ENCODE data around the gene GTPBP6.
"Not testable (repeated sequence)": the region's sequence is repeated elsewhere in the genome, so short reads cannot be mapped to it uniquely, and the experiment has no call there.

GTPBP6 gene

GRCh38 chrX:287670-288069, 30.9 kb downstream of the GTPBP6 start:
- no peak for DNase-seq

DNA sequence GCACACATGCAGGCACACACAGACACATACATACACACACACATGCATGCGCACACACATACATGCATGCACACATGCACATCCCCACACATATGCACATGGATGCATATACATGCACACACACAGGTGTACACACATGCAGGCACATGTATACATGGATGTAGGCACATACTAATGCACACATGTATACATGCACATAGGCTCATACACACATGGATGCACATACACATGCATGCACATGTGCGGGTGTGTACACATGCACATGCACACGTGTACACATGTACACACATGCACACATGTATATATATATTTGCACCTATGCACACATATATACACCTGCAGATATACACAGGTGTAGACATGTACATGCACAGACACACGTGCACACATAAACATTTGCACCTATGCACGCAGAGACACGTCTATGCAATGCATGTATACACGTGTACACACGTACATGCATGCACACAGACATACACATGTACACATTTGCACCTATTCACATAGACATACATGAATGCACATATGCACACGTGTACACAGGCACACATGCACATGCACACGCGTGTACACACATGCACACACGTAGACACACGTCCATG, 33.4 kb downstream of the GTPBP6 start:
- no peak for DNase-seq

DNA sequence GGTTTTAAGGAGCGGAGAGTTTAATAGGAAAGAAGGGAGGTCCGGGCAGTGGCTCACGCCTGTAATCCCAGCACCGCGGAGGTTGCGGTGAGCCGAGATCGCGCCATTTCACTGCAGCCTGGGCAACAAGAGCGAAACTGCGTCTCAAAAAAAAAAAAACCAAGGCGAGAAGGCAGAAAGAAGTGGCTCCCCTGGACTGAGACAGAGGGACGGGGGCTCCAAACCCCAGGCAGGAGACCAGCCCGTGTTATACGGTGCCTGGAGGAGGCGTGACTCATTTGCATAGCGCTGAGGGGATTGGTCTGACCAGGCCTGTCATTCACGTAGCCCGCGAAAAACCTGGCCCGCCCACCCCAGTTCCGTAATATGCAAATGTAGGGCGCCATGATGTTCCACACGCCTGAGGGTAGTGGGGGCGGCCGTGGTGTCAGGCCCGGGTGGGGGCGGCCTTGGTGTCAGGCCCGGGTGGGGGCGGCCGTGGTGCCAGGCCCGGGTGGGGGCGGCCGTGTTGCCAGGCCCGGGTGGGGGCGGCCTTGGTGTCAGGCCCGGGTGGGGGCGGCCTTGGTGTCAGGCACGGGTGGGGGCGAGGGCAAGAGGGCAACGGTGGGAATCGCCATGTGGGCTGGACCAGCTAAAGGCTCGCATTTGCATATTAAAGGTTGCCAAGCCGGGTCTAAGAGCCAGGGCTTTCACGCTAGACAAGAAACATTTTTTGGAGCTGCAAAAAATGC, 35.3 kb downstream of the GTPBP6 start:
- DNase-seq, result peak; percentile 83

DNA sequence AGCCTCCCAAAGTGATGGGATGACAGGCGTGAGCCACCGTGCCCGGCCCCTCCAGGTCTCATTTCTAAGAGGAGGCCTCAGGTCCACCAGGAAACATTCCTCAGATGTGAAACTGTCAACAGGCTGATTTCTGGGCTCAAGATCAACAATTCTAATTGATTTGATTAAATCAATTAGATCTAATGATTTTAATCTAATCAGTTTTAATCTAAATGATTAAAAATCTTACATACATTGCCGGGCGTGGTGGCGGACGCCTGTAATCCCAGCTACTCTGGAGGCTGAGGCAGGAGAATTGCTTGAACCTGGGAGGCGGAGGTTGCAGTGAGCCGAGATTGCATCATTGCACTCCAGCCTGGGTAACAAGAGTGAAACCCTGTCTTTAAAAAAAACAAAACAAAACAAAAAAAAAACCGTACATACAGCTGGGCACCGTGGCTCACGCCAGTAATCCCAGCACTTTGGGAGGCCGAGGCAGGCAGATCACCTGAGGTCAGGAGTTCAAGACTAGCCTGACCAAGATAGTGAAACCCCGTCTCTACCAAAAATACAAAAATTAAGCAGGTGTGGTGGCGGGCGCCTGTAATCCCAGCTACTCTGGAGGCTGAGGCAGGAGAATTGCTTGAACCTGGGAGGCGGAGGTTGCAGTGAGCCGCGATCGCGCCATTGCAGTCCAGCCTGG, 36.5 kb downstream of the GTPBP6 start:
- not testable (repeated sequence) for DNase-seq

GRCh38 chrX:281166-281999, 37.2 kb downstream of the GTPBP6 start, which contains the start of gene PLCXD1:
TSS of gene PLCXD1 (plus strand) at chrX:281381. CDS start at chrX:284188, 2,807 bp downstream.
- peak; percentile 20 for DNase-seq

GRCh38 chrX:280722-281121, 37.9 kb downstream of the GTPBP6 start:
- DNase-seq, result not testable (repeated sequence)

GRCh38 chrX:279757-280604, 38.6 kb downstream of the GTPBP6 start:
- DNase-seq, result not testable (repeated sequence)

GRCh38 chrX:276581-277201, 41.9 kb downstream of the GTPBP6 start:
- no peak for DNase-seq

DNA sequence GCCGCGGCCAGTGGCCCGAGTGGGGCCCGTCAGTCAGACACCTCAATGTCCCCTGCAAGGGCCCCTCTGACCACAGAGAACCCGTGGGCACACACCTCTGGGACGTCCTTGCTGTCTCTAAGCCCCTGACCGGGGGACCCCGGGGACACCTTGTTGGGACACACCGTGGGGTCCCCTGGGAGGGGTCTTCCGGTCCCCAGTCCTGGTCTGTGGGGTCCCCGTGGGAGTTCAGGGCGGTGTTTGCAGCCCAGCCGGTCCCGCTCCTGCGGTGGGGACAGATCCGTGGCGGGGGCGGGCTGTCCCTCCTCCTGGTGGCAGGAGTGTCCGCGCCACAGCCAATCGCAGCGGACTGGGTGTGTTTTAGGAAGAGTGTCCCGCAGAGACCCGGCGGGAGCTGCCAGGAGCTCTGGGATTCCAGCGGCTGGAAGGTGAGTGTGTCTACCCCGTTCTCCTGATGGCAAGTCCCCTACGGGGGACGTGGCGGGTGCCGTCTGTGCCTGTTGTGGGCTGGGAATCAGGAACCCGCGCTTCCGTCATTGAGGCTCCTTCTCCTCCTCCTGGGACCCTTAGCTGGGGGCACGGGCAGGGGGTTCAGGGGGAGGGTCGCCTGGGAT, 42.5 kb downstream of the GTPBP6 start:
- peak; percentile 47 for DNase-seq

- DNase-seq, result peak; percentile 27
These were observed 43.1 kb downstream of the GTPBP6 start for GRCh38 chrX:275476-275966.

- DNase-seq, result peak; percentile 17
These were observed 43.6 kb downstream of the GTPBP6 start for GRCh38 chrX:274904-275475.

GRCh38 chrX:270848-271367, 47.7 kb downstream of the GTPBP6 start:
- DNase-seq, result no peak

DNA sequence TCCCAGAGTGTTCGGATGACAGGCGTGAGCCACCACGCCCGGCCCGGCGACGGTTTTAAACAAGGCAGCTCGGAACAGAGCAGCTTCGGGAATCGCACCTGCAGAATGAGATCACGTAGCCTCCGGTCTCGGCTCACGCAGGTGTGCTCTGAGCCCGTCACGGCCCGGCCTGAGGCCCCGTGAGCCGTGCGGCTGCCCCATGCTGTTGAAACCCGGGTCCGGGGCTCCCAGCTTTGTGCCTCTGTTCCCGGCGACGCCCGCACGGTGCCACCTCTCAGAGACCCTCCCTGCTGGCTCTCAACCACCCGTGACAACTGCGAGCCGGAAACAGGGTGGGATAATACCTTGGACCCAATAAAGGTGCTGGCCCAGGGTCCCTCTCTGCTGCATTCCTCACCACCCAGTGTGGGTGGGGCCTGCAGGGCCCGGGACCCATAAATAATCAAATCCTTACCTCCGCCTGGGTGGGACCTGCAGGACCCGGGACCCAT, 50.8 kb downstream of the GTPBP6 start:
- no peak for DNase-seq

- no peak for DNase-seq
These were observed 53.1 kb downstream of the GTPBP6 start for GRCh38 chrX:265502-265901.

- DNase-seq, result no peak
These were observed 53.8 kb downstream of the GTPBP6 start for GRCh38 chrX:264634-265455.

DNA sequence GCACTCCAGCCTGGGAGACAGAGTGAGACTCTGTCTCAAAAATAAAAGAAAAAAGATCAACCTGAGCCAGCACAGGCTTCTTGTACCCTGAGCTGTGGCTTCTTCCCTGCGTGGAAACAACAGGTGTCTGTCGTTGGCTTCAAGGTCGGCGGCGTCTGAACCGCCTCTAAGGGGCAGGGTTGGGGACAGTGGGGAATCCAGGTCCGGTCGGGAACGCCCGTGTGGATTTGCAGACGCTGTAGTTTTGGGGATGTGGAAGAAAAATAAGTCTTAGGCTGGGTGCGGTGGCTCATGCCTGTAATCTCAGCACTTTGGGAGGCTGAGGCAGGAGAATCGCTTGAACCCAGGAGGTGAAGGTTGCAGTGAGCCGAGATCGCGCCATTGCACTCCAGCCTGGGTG, 54.6 kb downstream of the GTPBP6 start:
- DNase-seq, result not testable (repeated sequence)

- DNase-seq, result no peak
These were observed 56.2 kb downstream of the GTPBP6 start for GRCh38 chrX:262381-262909.

DNA sequence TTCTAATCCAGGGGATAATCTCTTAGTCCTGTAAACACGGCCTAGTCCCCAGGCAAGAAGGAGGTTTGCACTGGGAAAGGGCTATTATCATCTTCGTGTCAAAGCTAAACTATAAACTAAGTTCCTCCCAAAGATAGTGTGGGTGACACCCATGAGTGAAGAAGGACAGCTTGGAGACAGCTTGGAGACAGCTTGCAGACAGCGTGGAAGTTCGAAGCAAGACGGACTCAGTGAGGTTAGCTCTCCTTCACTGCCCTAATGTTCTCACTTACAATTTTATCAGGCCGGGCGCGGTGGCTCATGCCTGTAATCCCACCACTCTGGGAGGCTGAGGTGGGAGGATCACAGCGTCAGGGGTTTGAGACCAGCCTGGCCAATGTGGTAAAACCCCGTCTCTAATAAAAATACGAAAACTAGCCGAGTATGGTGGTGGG, 56.7 kb downstream of the GTPBP6 start:
- DNase-seq, result no peak
